ENCODE results near the gene POLR2L.

The POLR2L gene

GRCh38 chr11:794013-794765 is 48.1 kb downstream of the POLR2L start:
- no peak for DNase-seq

- peak in 2 of 14 donors; percentile 55 to 97 for DNase-seq
Observed at GRCh38 chr11:793556-793955, 48.8 kb downstream of the POLR2L start.

GRCh38 chr11:792873-793272 is 49.5 kb downstream of the POLR2L start:
- DNase-seq, result no peak

- DNase-seq, result no peak
Observed at GRCh38 chr11:792535-792821, 49.9 kb downstream of the POLR2L start.

- no peak for DNase-seq
Observed at GRCh38 chr11:791658-792534, 50.4 kb downstream of the POLR2L start.

- peak in 1 of 14 donors; percentile 39 for DNase-seq
Observed at GRCh38 chr11:790721-791564, 51.4 kb downstream of the POLR2L start.

GRCh38 chr11:789943-790342 is 52.4 kb downstream of the POLR2L start, which contains the start of gene CEND1:
CEND1 (minus strand) TSS chr11:790090; CDS start chr11:788576, 1,514 bp downstream.
- peak in 11 of 14 donors; percentile 21 to 72 (median 51) for DNase-seq
